HG03103 (cell line): ENCODE results near the gene CD9.
"Not testable (repeated sequence)": the region's sequence is repeated elsewhere in the genome, so short reads cannot be mapped to it uniquely, and the experiment has no call there.

Source experiments
- ATAC-seq: cut with Tn5 transposase; IDR thresholded peaks from one replicate; pipeline ENCODE4 v1.9.1; 2021; ENCODE audit warnings: low read depth; ENCODE audit not compliant: unreplicated experiment

CD9 gene

DNA sequence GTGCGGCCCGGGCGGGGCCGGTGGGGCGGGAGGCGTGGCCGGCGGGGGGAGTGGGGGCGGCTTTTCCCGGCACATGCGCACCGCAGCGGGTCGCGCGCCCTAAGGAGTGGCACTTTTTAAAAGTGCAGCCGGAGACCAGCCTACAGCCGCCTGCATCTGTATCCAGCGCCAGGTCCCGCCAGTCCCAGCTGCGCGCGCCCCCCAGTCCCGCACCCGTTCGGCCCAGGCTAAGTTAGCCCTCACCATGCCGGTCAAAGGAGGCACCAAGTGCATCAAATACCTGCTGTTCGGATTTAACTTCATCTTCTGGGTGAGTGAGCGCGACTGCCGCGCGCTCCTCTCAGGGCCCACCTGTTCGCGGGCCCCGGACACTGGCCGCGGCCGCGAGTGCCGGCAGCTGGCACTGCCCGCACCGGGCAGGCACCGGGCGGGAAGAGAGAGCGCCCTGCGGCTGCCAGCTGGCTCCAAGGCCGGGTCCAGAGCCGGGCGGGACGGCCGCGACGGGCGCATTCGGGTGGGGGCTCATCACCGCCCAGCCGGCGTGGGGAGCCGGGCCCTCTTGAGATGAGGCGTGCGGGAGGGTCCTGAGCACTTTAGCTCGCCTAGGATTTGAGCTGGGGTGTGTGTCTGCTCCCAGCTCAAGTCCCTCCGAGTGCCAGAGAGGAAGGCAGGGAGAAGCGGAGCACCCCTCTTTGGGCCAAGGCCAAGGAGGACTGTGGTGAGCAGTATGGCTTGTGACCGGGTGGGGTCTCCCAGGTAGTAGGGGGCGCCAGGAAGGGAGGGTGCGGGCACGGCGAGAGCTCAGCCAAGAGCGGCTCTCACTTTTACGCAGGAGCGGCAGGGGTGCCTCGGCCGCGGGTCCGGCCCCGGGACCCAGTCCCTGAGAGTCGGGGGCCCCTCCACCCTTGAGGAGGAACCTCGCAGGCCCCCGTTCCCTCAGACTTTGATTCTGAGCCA is at the start of gene CD9:
Gene CD9, plus strand, starts transcription at position 145 of the 957 bp plus-strand sequence. Its CDS starts 100 bp downstream, at position 245.
- ATAC-seq: no peak

DNA sequence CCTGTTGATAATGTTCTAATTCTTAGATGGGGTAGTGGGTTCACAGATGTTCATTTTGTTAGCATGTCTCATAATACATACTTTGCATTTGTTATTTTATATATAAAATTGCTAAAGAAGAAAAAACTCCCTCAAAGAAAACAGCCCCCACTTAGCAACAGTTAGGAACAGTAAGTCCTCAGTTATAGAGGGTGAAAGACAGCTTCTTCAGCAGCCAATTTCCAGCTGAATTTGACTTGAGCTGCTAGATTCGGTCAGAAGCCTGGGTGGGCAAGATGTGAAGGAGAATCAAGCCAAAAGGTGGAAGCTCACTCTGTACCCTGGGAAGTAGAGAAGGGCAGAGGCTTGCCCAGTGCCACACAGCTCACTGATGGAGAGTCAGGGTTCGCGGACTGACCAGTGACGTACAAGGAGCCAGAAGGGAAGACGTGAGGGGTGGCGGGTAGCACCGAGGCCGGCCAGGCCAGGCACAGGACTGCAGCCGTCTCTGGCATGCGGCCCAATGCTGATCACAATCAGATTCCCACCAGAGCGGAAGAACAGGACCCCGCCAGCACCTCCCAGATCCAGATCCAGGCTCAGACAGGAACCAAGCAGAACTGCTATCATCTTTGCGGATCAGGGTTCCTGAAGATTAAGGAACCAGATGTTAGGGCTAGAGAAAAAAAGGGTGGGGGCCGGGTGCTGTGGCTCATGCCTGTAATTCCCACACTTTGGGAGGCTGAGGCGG is 45.3 kb upstream of the CD9 start:
- no peak for ATAC-seq

DNA sequence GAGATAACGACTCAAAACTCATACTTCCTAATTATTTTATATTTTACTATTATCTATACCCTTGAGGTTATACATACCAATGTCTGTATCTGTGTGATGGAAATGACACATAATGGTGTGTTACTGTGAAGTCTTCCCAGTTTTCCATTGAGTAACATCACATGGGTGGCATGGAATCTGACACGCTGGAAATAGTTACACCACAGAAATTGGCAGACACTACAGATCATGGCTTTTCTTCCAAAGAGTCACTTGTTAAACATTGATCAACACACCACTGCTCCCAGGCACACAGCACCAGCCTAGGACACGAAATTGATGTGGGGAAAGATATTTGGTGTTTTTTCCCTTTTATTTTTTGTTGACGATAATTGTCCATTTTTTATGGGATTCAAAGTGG is 42.7 kb upstream of the CD9 start:
- ATAC-seq: no peak

DNA sequence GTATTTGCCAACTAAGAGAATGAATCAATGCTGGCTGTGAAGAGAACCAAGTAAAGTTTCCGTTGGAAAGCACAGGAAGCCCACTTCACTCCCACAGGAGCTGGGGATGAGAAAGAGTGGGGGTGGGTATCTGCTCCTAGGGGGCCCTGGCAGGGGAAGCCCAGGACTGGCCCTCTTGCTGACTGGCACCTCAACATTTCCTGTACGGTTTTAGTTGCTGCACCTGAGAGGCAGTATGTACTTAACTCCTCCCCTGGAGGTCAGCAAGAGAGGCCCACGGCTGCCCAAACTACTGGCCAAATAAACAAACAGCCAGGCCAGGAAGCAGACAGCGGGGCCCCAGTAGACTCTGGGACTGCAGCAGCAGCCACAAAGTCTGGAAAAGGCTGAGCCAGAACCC is 41.9 kb upstream of the CD9 start:
- no peak for ATAC-seq

DNA sequence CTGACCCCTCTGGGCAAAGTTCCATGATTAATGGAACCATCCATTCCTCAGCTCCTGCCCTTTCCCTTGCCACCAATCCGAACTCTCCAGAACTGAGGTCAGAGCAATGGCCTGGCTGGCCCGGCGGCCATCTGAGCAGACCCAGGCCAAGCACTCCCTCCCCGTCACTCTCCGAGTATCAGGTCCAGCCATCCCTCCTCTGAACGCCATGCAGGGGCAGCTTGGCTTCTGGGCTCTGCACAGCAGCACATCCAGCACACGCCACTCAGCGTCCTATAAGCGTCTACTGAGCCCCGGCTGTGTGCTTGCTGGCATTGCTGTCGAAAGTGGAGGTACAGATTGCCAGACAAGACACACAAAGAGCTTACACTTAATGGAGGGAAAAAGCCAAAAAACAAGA is 41.5 kb upstream of the CD9 start:
- ATAC-seq: no peak

GRCh38 chr12:6159166-6160011 is 40.8 kb upstream of the CD9 start:
- ATAC-seq: not testable (repeated sequence)

DNA sequence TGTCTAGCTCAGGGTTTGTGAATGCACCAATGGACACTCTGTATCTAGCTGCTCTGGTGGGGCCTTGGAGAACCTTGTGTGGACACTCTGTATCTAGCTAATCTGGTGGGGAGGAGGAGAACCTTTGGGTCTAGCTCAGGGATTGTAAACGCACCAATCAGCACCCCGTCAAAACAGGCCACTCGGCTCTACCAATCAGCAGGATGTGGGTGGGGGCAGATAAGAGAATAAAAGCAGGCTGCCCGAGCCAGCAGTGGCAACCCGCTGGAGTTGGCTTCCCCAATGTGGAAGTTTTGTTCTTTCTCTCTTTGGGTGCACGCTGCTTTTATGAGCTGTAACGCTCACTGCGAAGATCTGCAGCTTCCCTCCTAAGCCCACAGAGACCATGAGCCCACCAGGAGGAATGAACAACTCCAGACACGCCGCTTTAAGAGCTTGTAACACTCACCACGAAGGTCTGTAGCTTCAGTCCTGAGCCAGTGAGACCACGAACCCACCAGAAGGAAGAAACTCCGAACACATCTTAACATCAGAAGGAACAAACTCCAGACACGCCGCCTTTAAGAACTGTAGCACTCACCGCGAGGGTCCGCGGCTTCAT is 40.1 kb upstream of the CD9 start:
- ATAC-seq: not testable (repeated sequence)

DNA sequence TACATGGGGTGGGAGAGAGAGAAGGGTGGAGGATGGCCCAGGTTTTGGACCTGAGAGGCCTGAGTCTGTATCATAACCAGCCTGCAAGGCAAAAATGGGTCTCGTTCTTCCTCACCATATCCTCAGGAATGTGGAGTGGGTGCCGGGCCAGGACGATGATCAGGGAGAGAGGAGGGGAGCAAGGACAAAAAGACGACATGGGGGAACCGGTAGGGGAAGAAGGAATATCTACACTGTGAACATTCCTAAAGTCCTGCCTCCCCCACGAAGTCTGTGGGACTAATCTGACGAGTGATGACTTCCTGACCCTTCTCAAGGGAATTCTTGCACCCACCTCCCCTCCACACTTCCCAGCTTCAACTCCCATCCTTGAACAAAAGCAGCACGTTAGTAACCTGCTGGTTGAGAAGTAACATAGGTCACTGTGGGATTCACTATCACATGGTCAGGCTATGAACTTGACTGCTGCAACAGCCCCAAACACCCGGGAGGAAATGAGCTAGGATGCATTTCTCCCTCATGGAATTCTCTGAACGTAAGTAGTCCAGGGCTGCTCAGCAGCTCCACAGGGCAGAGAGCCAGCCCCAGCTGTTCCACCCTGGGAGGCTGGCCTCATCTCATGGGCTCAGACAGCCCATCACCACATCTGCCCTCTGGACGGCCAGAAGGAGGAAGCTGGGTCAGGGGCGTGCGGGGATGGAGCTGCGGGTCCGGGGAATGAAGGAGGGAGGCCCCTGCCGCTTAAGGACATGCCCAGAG is 38.9 kb upstream of the CD9 start:
- ATAC-seq: no peak

- ATAC-seq: no peak
Observed at GRCh38 chr12:6163416-6164060, 36.7 kb upstream of the CD9 start.

DNA sequence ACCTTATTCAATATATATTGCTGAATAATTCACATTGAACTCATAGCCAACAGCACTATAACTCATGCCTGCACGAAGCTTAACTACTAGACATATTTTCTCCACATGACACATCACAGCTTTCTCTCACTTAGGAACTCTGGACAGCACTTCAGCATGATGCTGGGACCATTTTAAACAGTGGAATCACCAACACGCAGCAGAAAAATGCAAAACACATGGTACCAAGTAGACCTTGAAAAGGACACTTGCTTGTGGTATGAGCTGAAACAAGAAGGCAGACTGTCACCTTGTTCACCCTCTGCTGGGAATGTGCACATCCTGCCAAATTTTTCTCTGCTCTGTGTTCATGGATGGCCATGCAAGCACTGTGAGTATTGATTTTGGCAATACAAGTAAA is 34.8 kb upstream of the CD9 start:
- ATAC-seq: no peak

- ATAC-seq: no peak
Observed at GRCh38 chr12:6166808-6167207, 33.4 kb upstream of the CD9 start.

DNA sequence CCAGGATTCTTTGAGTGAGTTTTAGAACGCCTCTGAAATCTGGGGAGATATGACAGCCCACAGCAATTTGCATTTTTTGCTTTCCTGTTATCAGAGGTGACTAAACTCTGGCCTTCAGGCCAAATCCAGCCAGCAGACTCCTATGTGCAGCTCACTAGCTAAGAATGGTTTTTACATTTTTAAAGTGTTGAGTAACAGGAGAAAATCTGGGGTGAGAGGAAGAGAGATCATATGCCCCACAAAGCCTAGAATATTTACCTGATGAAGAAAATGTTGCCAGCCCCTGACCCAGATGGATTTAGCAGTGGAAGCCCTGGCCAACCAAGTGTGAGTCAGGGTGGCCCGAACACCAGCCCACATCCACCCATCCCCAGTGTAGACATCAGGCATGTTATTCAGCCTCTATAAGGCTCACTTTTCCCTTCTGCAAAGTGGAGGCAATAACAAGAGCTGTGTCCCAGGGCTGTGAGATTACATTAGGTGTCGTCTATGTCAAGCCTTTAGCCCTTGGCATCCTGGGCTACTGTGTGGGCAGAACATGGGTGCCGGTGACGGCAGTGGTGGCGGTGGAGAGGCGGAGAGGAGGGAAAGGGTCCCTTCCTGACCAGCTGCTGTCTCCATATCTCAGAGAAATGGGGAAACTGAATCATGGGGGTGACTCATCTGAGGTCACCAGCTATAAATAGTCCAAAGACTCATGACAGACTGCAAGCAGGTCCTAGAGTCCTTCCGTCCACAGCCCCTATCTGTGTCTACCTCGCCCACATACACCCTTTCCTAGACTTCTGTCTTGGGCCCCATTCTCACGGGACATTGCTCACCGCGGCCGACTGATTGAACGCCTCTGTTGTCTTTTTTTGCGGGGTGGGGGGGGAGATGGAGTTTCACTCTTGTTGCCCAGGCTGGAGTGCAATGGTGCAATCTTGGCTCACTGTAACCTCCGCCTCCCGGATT is 32.6 kb upstream of the CD9 start:
- ATAC-seq: peak; percentile 73

DNA sequence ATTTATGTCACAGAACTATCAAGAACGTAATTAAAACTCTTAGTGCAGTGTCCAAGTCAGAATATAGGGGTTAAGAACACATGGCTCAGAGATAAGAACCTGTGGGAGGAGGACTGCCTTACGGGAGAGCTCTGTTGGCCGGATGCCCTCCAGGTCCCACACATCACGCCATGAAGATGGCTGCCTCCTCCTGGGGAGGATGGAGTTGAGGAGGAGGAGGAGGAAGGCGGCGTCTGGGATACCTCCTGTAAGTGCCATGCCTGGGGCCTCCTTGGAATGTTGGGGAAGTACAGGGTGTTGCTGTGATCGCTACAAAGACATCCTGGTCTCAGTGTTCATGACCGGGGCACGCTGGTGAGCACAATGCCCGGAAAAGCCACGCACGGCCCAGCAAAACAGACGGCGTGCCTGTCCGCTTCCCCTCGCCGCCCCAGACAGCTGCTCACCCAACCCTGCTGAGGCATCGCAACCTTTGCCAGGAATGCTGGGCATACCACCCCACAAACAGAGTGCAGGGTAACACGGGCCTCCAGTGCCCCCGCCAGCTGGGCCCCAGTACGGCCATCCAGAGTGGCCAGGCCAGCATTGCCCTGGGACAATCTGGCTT is 28.7 kb upstream of the CD9 start:
- no peak for ATAC-seq

DNA sequence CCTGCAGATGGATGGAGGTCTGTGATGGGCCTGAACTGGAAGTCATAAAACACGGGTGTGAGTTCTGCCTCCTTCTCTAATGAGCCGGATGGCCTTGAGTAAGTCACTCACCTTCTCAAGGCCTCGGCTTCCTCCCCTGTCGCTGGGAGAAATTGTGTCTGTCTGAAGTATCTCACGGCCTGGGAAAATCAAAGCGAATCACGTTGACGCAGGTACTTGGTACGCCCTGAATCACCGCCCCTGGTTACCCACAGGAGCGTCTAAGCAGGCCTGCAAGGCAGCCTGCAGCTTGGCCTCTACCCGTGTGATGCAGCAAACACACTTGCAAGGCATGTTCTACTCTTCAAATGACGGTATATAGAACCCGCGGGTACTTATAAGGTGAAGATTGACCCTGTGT is 28.1 kb upstream of the CD9 start:
- no peak for ATAC-seq

- no peak for ATAC-seq
Observed at GRCh38 chr12:6172862-6173261, 27.3 kb upstream of the CD9 start.

DNA sequence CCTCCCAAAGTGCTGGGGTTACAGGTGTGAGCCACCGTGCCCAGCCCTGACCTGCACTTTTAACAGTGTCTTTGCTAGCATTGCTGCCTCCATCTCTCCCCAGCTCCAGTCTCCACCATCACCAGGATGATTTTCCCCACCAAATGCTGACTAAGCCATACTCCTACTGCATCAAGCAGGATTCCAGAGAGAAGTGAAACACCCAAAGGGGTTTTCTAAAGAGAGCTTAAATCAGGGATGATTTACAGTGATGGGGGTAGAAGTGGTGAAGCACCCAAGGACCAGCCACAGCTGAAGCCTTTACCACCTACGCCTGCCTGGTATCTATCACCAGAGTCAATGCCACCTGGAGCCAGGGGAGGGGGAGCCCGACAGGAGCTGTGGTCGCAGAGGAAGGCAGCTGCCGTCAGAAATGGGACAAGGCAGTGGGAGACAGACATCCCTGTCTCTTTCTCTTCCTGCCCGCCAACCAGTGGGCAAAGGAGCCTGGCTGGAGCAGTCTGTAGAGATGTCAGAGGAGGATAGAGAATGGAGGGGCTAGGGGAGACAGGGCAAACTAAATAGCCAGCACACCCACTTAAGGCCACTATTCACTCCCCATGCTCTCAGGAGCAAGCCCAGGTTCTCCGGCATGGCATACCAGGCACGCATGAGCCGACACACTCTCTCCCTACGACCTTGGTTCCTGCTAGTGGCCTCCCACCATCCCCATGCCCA is 22.4 kb upstream of the CD9 start:
- no peak for ATAC-seq
